ENCODE measurements around the gene GBF1. TPM values are rescaled to one million over a fixed set of nuclear protein-coding genes. Genes with fewer than 3 reads are reported as not detected.
A peak's percentile ranks its signal among the peaks of the same experiment; 100 is the strongest.

Gene GBF1
- total RNA-seq, 1 experiment from 2014 or later: 69.8 TPM

- Histone ChIP-seq H3K9me3 (no peaks in the 10 kb centered on the region), H3K4me3 (ENCODE audit: low read depth, low read length) (peak overlapping the region; percentile 49), H3K27me3 (replicated peaks; ENCODE audit: control insufficient read depth, insufficient read depth, low read length) (peaks cover 1% of the 10 kb centered on the region; the same call in 1 of the 2 replicates), H3K36me3 (ENCODE audit: control insufficient read depth, insufficient read depth, low read length) (no peaks in the 10 kb centered on the region), H3K4me1 (no peaks in the 10 kb centered on the region)
- Mint-ChIP-seq H3K4me1 (ENCODE audit: low read depth, unreplicated experiment) (no peaks in the 10 kb centered on the region), H3K27me3 (ENCODE audit: insufficient read depth, unreplicated experiment) (peaks cover 16% of the 10 kb centered on the region), H3K4me3 (ENCODE audit: unreplicated experiment) (peak overlapping the region; percentile 17), H3K27ac (ENCODE audit: unreplicated experiment) (no peak overlapping the region), H3K9me3 (ENCODE audit: unreplicated experiment) (no peaks in the 10 kb centered on the region), H3K36me3 (ENCODE audit: insufficient read depth, unreplicated experiment) (peaks cover 7% of the 10 kb centered on the region)
- ChIA-PET CTCF (no interaction called here), POLR2A (no interaction called here)
- BruUV-seq (replicated peaks): no TSS peak
- TF ChIP-seq CTCF (IDR thresholded peaks at IDR 0.05; ENCODE audit: insufficient read depth in 1 of 2, low read depth in 1 of 2, low read length in 1 of 2, severe bottlenecking in 1 of 2, unreplicated experiment in 1 of 2): no peak
- intact Hi-C loops (cut with micrococcal nuclease; ENCODE audit: unreplicated experiment): no loop called here
- no peak for DNase-seq
These were observed 162.9 kb downstream of the GBF1 start for GRCh38 chr10:102408131-102408727.

- H3K36me3 ChIP-seq (ENCODE audit: control insufficient read depth, insufficient read depth, low read length): no peaks in the 10 kb centered on the region
- TF ChIP-seq CTCF (IDR thresholded peaks at IDR 0.05; ENCODE audit: insufficient read depth in 1 of 2, low read depth in 1 of 2, low read length in 1 of 2, severe bottlenecking in 1 of 2, unreplicated experiment in 1 of 2): no peak
- H3K27me3 Mint-ChIP-seq (ENCODE audit: insufficient read depth, unreplicated experiment): peaks cover 16% of the 10 kb centered on the region
- H3K36me3 Mint-ChIP-seq (ENCODE audit: insufficient read depth, unreplicated experiment): peaks cover 1% of the 10 kb centered on the region
- intact Hi-C loops (cut with micrococcal nuclease; ENCODE audit: unreplicated experiment): no loop called here
- no peak overlapping the region for H3K27ac Mint-ChIP-seq (ENCODE audit: unreplicated experiment)
- H3K4me1 ChIP-seq: no peaks in the 10 kb centered on the region
- no peaks in the 10 kb centered on the region for H3K9me3 ChIP-seq
- BruUV-seq (replicated peaks): no TSS peak
- CTCF ChIA-PET: interaction anchor here (0.7 to 1.4 kb wide), 3 partner anchors 13 to 24 kb away, joined by 4 to 6 read pairs (median 4); no protein-coding TSS in a partner anchor
- H3K4me3 Mint-ChIP-seq (ENCODE audit: unreplicated experiment): peak overlapping the region; percentile 61
- H3K27me3 ChIP-seq (replicated peaks; ENCODE audit: control insufficient read depth, insufficient read depth, low read length): peaks cover 1% of the 10 kb centered on the region; the same call in 1 of the 2 replicates
- POLR2A ChIA-PET: no interaction called here
- peak in 1 of 2 experiments; percentile 47 for DNase-seq
- H3K4me1 Mint-ChIP-seq (ENCODE audit: low read depth, unreplicated experiment): no peaks in the 10 kb centered on the region
- no peaks in the 10 kb centered on the region for H3K9me3 Mint-ChIP-seq (ENCODE audit: unreplicated experiment)
- peak overlapping the region; percentile 49 for H3K4me3 ChIP-seq (ENCODE audit: low read depth, low read length)
These were observed 163.6 kb downstream of the GBF1 start for GRCh38 chr10:102408728-102409603.

- H3K36me3 ChIP-seq (ENCODE audit: control insufficient read depth, insufficient read depth, low read length): no peaks in the 10 kb centered on the region
- CTCF ChIA-PET: interaction anchor here (0.7 to 1.4 kb wide), 3 partner anchors 12 to 23 kb away, joined by 4 to 6 read pairs (median 4); no protein-coding TSS in a partner anchor
These were observed 164.5 kb downstream of the GBF1 start for GRCh38 chr10:102409604-102410428.

More at GRCh38 chr10:102409604-102410428, 164.5 kb downstream of the GBF1 start:
- Mint-ChIP-seq H3K9me3 (ENCODE audit: unreplicated experiment) (no peaks in the 10 kb centered on the region), H3K4me3 (ENCODE audit: unreplicated experiment) (peak overlapping the region; percentile 61), H3K27me3 (ENCODE audit: insufficient read depth, unreplicated experiment) (peaks cover 16% of the 10 kb centered on the region), H3K4me1 (ENCODE audit: low read depth, unreplicated experiment) (no peaks in the 10 kb centered on the region), H3K36me3 (ENCODE audit: insufficient read depth, unreplicated experiment) (no peaks in the 10 kb centered on the region), H3K27ac (ENCODE audit: unreplicated experiment) (no peak overlapping the region)
- no TSS peak for BruUV-seq (replicated peaks)
- Histone ChIP-seq H3K4me1 (no peaks in the 10 kb centered on the region), H3K27me3 (replicated peaks; ENCODE audit: control insufficient read depth, insufficient read depth, low read length) (peaks cover 1% of the 10 kb centered on the region; the same call in 1 of the 2 replicates), H3K9me3 (no peaks in the 10 kb centered on the region), H3K4me3 (ENCODE audit: low read depth, low read length) (peak overlapping the region; percentile 31)
- DNase-seq: no peak
- intact Hi-C loops (cut with micrococcal nuclease; ENCODE audit: unreplicated experiment): no loop called here
- POLR2A ChIA-PET: no interaction called here
- no peak for TF ChIP-seq CTCF (IDR thresholded peaks at IDR 0.05; ENCODE audit: insufficient read depth in 1 of 2, low read depth in 1 of 2, low read length in 1 of 2, severe bottlenecking in 1 of 2, unreplicated experiment in 1 of 2)
